ENCODE measurements around the gene SHISAL2B. TPM values are rescaled to one million over a fixed set of nuclear protein-coding genes. Genes with fewer than 3 reads are reported as not detected.

The SHISAL2B gene
- total RNA-seq (2014; rRNA removed; shearing (Covaris generic)) (not detected in 2 replicates), total RNA-seq (2022) (not detected in 2 replicates), Bru-seq, nascent RNA (percentile 8 among the genes with signal in this experiment), BruChase-seq, experiment 1, labeled RNA remaining after a 6-hour chase (percentile 8 among the genes with signal in this experiment), BruChase-seq, experiment 2, labeled RNA remaining after a 2-hour chase (percentile 8 among the genes with signal in this experiment)
- long read RNA-seq, result 0 reads

DNA sequence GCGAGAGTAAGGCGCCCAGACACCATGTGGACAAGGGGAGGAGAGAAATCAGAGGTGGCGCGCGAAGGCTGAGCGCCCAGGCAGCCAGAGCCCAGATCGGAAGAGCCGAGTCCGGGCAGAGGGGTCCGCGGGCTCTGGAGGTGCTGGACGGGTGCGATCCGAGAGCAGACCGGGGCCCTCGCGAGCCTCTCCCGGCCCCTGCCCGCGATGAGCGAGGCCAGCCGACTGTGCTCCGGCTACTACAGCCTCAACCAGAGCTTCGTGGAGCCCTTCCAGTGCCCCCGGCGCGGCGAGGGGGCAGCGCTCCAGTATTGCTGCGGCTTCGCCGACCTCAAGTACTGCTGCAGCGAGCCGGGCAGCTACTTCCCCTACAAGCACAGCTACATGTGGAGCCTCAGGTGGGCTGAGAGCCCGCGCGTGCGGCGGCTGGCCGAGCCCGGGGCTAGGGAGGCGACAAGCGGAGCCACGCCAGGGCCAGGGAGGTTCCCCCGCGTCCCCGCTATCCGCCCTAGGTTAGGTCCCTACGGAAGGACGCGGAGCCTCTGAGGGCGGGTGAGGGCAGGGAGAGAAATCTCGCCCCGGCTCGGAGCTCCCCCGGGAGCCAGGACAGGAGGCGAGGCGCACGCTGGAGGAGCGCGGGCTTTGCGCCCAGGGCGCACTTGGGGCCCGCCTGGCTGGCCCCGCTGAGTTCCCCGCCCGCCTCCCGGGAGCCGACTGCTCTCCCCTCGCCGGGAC is at the start of gene SHISAL2B:
Gene SHISAL2B (plus strand): TSS at position 87 of the 735 bp plus-strand sequence. CDS start 121 bp downstream, at position 208.
- Histone ChIP-seq H3K4me3 (ENCODE audit: low read depth, low read length, poor library complexity, severe bottlenecking) (no peak within 1 kb of the TSS), H3K79me2 (ENCODE audit: insufficient read depth, low read depth, low read length) (no peaks in the 10 kb centered on the region), H3K4me2 (ENCODE audit: low read length) (no peak within 1 kb of the TSS), H3K9me3 (ENCODE audit: low read length) (0 out of 2 replicates have a peak, but pooled peaks cover 3% of the 10 kb centered on the region), H2AFZ (ENCODE audit: low read length) (no peak within 1 kb of the TSS), H3K36me3 (ENCODE audit: insufficient read depth, low read length) (no peaks in the 10 kb centered on the region), H3K9me2 (ENCODE audit: insufficient read depth, low read length) (no peaks in the 10 kb centered on the region), H3K4me1 (ENCODE audit: insufficient read depth, low read length, poor library complexity, severe bottlenecking) (no peaks in the 10 kb centered on the region), H4K20me1 (ENCODE audit: insufficient read depth, low read length) (no peaks in the 10 kb centered on the region), H3K27ac (ENCODE audit: low read depth, low read length, poor library complexity, severe bottlenecking) (no peak within 1 kb of the TSS)
- TF ChIP-seq, protein P1, sequence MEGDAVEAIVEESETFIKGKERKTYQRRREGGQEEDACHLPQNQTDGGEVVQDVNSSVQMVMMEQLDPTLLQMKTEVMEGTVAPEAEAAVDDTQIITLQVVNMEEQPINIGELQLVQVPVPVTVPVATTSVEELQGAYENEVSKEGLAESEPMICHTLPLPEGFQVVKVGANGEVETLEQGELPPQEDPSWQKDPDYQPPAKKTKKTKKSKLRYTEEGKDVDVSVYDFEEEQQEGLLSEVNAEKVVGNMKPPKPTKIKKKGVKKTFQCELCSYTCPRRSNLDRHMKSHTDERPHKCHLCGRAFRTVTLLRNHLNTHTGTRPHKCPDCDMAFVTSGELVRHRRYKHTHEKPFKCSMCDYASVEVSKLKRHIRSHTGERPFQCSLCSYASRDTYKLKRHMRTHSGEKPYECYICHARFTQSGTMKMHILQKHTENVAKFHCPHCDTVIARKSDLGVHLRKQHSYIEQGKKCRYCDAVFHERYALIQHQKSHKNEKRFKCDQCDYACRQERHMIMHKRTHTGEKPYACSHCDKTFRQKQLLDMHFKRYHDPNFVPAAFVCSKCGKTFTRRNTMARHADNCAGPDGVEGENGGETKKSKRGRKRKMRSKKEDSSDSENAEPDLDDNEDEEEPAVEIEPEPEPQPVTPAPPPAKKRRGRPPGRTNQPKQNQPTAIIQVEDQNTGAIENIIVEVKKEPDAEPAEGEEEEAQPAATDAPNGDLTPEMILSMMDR (conservative IDR thresholded peaks at IDR 0.05; ENCODE audit: low read length), result no peak
- ChIA-PET CTCF (ENCODE audit: unreplicated experiment) (no interaction called here), POLR2A (no interaction called here)
- no TSS peak for BruUV-seq (replicated peaks)
- intact Hi-C loops (cut with micrococcal nuclease; ENCODE audit: unreplicated experiment), result no loop called here
- no peak for DNase-seq (ENCODE audit: low spot score)

- no peaks in the 10 kb centered on the region for H3K79me2 ChIP-seq (ENCODE audit: insufficient read depth, low read depth, low read length)
- H3K4me1 ChIP-seq (ENCODE audit: insufficient read depth, low read length, poor library complexity, severe bottlenecking), result no peaks in the 10 kb centered on the region
- no peak overlapping the region for H3K4me2 ChIP-seq (ENCODE audit: low read length)
- ChIA-PET POLR2A (interaction anchor here (0.7 to 1.0 kb wide), 2 partner anchors 112 to 208 kb away, joined by 5 to 6 read pairs; no protein-coding TSS in a partner anchor), CTCF (ENCODE audit: unreplicated experiment) (no interaction called here)
- TF ChIP-seq, protein P1 (conservative IDR thresholded peaks at IDR 0.05; ENCODE audit: low read length), result no peak
- TF ChIP-seq EZH2phosphoT487 (IDR thresholded peaks at IDR 0.05; ENCODE audit: borderline replicate concordance, low read depth, low read length), result no peak
- H3K4me3 ChIP-seq (ENCODE audit: low read depth, low read length, poor library complexity, severe bottlenecking), result no peak overlapping the region
- DNase-seq (ENCODE audit: low spot score), result no peak
- no TSS peak for BruUV-seq (replicated peaks)
- no peaks in the 10 kb centered on the region for H3K9me3 ChIP-seq (ENCODE audit: low read length)
- H2AFZ ChIP-seq (ENCODE audit: low read length), result no peak overlapping the region
- intact Hi-C loops (cut with micrococcal nuclease; ENCODE audit: unreplicated experiment), result no loop called here
- no peaks in the 10 kb centered on the region for H4K20me1 ChIP-seq (ENCODE audit: insufficient read depth, low read length)
- H3K9me2 ChIP-seq (ENCODE audit: insufficient read depth, low read length), result no peaks in the 10 kb centered on the region
- H3K27ac ChIP-seq (ENCODE audit: low read depth, low read length, poor library complexity, severe bottlenecking), result no peak overlapping the region
- H3K36me3 ChIP-seq (ENCODE audit: insufficient read depth, low read length), result no peaks in the 10 kb centered on the region
These were observed 45.5 kb upstream of the SHISAL2B start for GRCh38 chr5:64644831-64645230.

- ChIA-PET POLR2A (interaction anchor here (0.6 kb wide), 1 partner anchor 148 kb away, joined by 3 read pairs; no protein-coding TSS in a partner anchor), CTCF (ENCODE audit: unreplicated experiment) (no interaction called here)
- no TSS peak for BruUV-seq (replicated peaks)
- H3K4me1 ChIP-seq (ENCODE audit: insufficient read depth, low read length, poor library complexity, severe bottlenecking), result no peaks in the 10 kb centered on the region
- no peaks in the 10 kb centered on the region for H4K20me1 ChIP-seq (ENCODE audit: insufficient read depth, low read length)
- no peak overlapping the region for H3K27ac ChIP-seq (ENCODE audit: low read depth, low read length, poor library complexity, severe bottlenecking)
- no peaks in the 10 kb centered on the region for H3K9me3 ChIP-seq (ENCODE audit: low read length)
- no peaks in the 10 kb centered on the region for H3K9me2 ChIP-seq (ENCODE audit: insufficient read depth, low read length)
- intact Hi-C loops (cut with micrococcal nuclease; ENCODE audit: unreplicated experiment), result no loop called here
- DNase-seq (ENCODE audit: low spot score), result no peak
- H2AFZ ChIP-seq (ENCODE audit: low read length), result no peak overlapping the region
- H3K36me3 ChIP-seq (ENCODE audit: insufficient read depth, low read length), result no peaks in the 10 kb centered on the region
- H3K4me2 ChIP-seq (ENCODE audit: low read length), result no peak overlapping the region
- H3K79me2 ChIP-seq (ENCODE audit: insufficient read depth, low read depth, low read length), result no peaks in the 10 kb centered on the region
- no peak overlapping the region for H3K4me3 ChIP-seq (ENCODE audit: low read depth, low read length, poor library complexity, severe bottlenecking)
- TF ChIP-seq EZH2phosphoT487 (IDR thresholded peaks at IDR 0.05; ENCODE audit: borderline replicate concordance, low read depth, low read length), result no peak
- TF ChIP-seq, protein P1 (conservative IDR thresholded peaks at IDR 0.05; ENCODE audit: low read length), result no peak
These were observed 44.1 kb upstream of the SHISAL2B start for GRCh38 chr5:64646169-64646568.
